Subcutaneous abdominal adipose tissue (tissue), 5 donors: ENCODE measurements around the gene TKFC.
"Not testable (repeated sequence)": the region's sequence is repeated elsewhere in the genome, so short reads cannot be mapped to it uniquely, and the experiment has no call there.

Experiments
- H3K27ac ChIP-seq: one replicate; pipeline ENCODE4 v1.7.0; 2013; ENCODE audit warnings: low read depth, mild to moderate bottlenecking, inconsistent platforms, low read length, moderate library complexity
- H3K27me3 ChIP-seq, 5 donors: one replicate each; pipeline ENCODE4 v1.7.0; 2013; ENCODE audit warnings: low read length in 5 of 5, inconsistent platforms in 1 of 5; ENCODE audit not compliant: control insufficient read depth in 5 of 5, insufficient read depth in 4 of 5
- H3K36me3 ChIP-seq, 5 donors: one replicate each; pipeline ENCODE4 v1.7.0; 2013; ENCODE audit warnings: low read length in 5 of 5; ENCODE audit not compliant: control insufficient read depth in 5 of 5, insufficient read depth in 5 of 5
- H3K4me1 ChIP-seq, 5 donors: one replicate each; pipeline ENCODE4 v1.7.0; 2013; ENCODE audit warnings: low read length in 5 of 5, mild to moderate bottlenecking in 3 of 5, moderate library complexity in 1 of 5; ENCODE audit not compliant: control insufficient read depth in 5 of 5, insufficient read depth in 5 of 5
- H3K4me3 ChIP-seq, 5 donors: one replicate each; pipeline ENCODE4 v1.7.0; 2013; ENCODE audit warnings: low read length in 5 of 5, low read depth in 1 of 5
- H3K9ac ChIP-seq, 5 donors: one replicate each; pipeline ENCODE4 v1.7.0; 2013; ENCODE audit warnings: low read length in 5 of 5, mild to moderate bottlenecking in 4 of 5, moderate library complexity in 3 of 5
- H3K9me3 ChIP-seq, 5 donors: one replicate each; pipeline ENCODE4 v1.7.0; 2013; ENCODE audit warnings: low read length in 5 of 5; ENCODE audit not compliant: control insufficient read depth in 5 of 5
- donor health status: healthy.
- donor health status: healthy.
- donor health status: healthy.
- donor health status: healthy.
- donor health status: healthy.

TKFC gene

GRCh38 chr11:61372659-61373420 is 39.8 kb downstream of the TKFC start:
- Histone ChIP-seq H3K27me3 (no peaks in the 10 kb centered on the region), H3K27ac (no peak overlapping the region), H3K4me3 (no peak overlapping the region), H3K9me3 (no peaks in the 10 kb centered on the region), H3K36me3 (peaks cover 0 to 30% (median 21%) of the 10 kb centered on the region in 5 donors), H3K4me1 (peaks cover 6 to 26% (median 24%) of the 10 kb centered on the region in 5 donors), H3K9ac (no peak overlapping the region)

GRCh38 chr11:61375761-61376108 is 42.7 kb downstream of the TKFC start:
- no peak overlapping the region for H3K9ac ChIP-seq
- H3K9me3 ChIP-seq: no peaks in the 10 kb centered on the region
- H3K27ac ChIP-seq: no peak overlapping the region
- no peak overlapping the region for H3K4me3 ChIP-seq
- H3K4me1 ChIP-seq: peaks cover 0 to 22% (median 10%) of the 10 kb centered on the region in 5 donors
- no peaks in the 10 kb centered on the region for H3K27me3 ChIP-seq
- H3K36me3 ChIP-seq: peaks cover 0 to 8% (median 2%) of the 10 kb centered on the region in 5 donors

GRCh38 chr11:61377461-61378160 is 44.6 kb downstream of the TKFC start:
- peaks cover 0 to 21% (median 9%) of the 10 kb centered on the region in 5 donors for H3K4me1 ChIP-seq
- H3K4me3 ChIP-seq: no peak overlapping the region
- H3K27me3 ChIP-seq: no peaks in the 10 kb centered on the region
- no peaks in the 10 kb centered on the region for H3K9me3 ChIP-seq
- no peak overlapping the region for H3K9ac ChIP-seq
- peak overlapping the region; percentile 74 for H3K27ac ChIP-seq
- H3K36me3 ChIP-seq: peaks cover 0 to 8% (median 2%) of the 10 kb centered on the region in 5 donors

- H3K36me3 ChIP-seq: peaks cover 0 to 8% (median 2%) of the 10 kb centered on the region in 5 donors
- no peak overlapping the region for H3K9ac ChIP-seq
- peak overlapping the region; percentile 74 for H3K27ac ChIP-seq
- H3K9me3 ChIP-seq: no peaks in the 10 kb centered on the region
- no peak overlapping the region for H3K4me3 ChIP-seq
- H3K27me3 ChIP-seq: no peaks in the 10 kb centered on the region
- H3K4me1 ChIP-seq: peaks cover 0 to 21% (median 9%) of the 10 kb centered on the region in 5 donors
Measured at GRCh38 chr11:61378713-61379313, 45.8 kb downstream of the TKFC start.

GRCh38 chr11:61380884-61381283 is 47.9 kb downstream of the TKFC start:
- Histone ChIP-seq H3K4me3 (no peak overlapping the region), H3K27ac (no peak overlapping the region), H3K27me3 (no peaks in the 10 kb centered on the region)

GRCh38 chr11:61383859-61384258 is 50.8 kb downstream of the TKFC start:
- H3K27me3 ChIP-seq, H3K9me3 ChIP-seq, H3K4me3 ChIP-seq, H3K9ac ChIP-seq, H3K27ac ChIP-seq, H3K36me3 ChIP-seq: not testable (repeated sequence)
- H3K4me1 ChIP-seq: peaks cover 0 to 19% (median 14%) of the 10 kb centered on the region in 5 donors

More at GRCh38 chr11:61380884-61381283, 47.9 kb downstream of the TKFC start:
- Histone ChIP-seq H3K9me3 (no peaks in the 10 kb centered on the region), H3K36me3 (peaks cover 0 to 3% (median 0%) of the 10 kb centered on the region in 5 donors), H3K4me1 (peaks cover 2 to 29% (median 16%) of the 10 kb centered on the region in 5 donors), H3K9ac (no peak overlapping the region)

- Histone ChIP-seq H3K9ac (no peak overlapping the region), H3K9me3 (peaks cover 0 to under 1% (median 0%) of the 10 kb centered on the region in 5 donors), H3K27ac (no peak overlapping the region), H3K36me3 (no peaks in the 10 kb centered on the region), H3K4me3 (no peak overlapping the region), H3K4me1 (peaks cover 0 to 12% (median 7%) of the 10 kb centered on the region in 5 donors), H3K27me3 (no peaks in the 10 kb centered on the region)
Measured at GRCh38 chr11:61384271-61385242, 51.5 kb downstream of the TKFC start.

GRCh38 chr11:61390161-61390560 is 57.1 kb downstream of the TKFC start:
- H3K36me3 ChIP-seq: peaks cover 0 to 4% (median 3%) of the 10 kb centered on the region in 5 donors
- H3K4me1 ChIP-seq: peaks cover 0 to 26% (median 24%) of the 10 kb centered on the region in 5 donors
- H3K9ac ChIP-seq: no peak overlapping the region
- H3K4me3 ChIP-seq: no peak overlapping the region
- H3K27me3 ChIP-seq: no peaks in the 10 kb centered on the region
- H3K27ac ChIP-seq: no peak overlapping the region
- H3K9me3 ChIP-seq: peaks cover 0 to 3% (median 0%) of the 10 kb centered on the region in 5 donors

- Histone ChIP-seq H3K27ac (peak overlapping the region; percentile 57), H3K27me3 (no peaks in the 10 kb centered on the region), H3K4me1 (peaks cover 0 to 19% (median 17%) of the 10 kb centered on the region in 5 donors), H3K36me3 (peaks cover 0 to 14% (median 11%) of the 10 kb centered on the region in 5 donors), H3K9me3 (peaks cover 0 to 3% (median 0%) of the 10 kb centered on the region in 5 donors), H3K4me3 (peak overlapping the region; percentile 85 to 98 (median 96)), H3K9ac (peak overlapping the region; percentile 79 to 99 (median 86))
Measured at GRCh38 chr11:61392981-61393595, 60.1 kb downstream of the TKFC start.
